ENCODE measurements around the gene NDUFB11. TPM values are rescaled to one million over a fixed set of nuclear protein-coding genes. Genes with fewer than 3 reads are reported as not detected.
A peak's percentile ranks its signal among the peaks of the same experiment; 100 is the strongest.

The NDUFB11 gene
- total and polyA plus RNA-seq, 9 of the 15 experiments (the other 6 are each of a cell fraction or from before 2014, with no cell fraction given), result 20.9 to 269 (median 86.8) TPM

DNA sequence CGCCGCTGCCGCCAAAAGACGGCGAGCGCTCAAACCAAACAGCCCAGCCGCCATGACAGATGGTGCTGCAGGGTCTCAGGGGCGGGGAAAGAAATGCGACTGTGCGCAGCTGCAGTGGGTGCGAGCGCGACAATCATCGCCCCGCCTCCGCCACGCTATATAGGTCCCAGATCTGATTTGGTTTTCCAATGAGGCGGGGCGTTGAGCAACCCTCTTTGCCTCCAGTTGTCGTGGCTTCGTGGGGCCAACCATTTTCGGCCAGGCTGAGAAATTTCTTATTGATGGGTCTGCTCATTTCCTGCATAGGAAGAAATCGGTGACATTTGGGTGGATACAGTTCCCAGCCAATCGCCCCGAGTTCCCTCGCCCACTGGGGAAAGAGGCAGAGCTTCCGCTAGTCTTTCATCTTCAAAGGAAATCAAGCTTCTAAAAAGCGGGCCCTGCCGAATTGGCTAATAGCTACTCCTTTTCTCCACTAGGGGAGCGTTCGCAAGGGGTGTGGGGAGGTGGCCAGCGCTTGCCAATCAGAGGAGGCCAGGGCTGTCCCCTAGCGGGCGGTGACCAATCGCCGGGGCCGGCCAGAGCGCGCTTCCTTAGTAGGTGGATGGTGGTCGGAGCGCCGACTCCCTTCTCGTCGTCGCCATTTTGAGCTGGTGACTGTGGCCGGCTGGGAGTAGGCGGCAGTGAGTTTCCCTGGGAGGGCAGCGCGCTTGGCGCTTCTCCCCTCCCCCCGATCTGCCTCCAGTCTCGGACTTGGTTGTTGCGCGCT lies at the start of gene NDUFB11, which contains the start of gene RBM10 (continued):
- TF ChIP-seq FIP1L1 (IDR thresholded peaks at IDR 0.05; ENCODE audit: low read depth, low read length, poor library complexity, severe bottlenecking), result no peak
- TF ChIP-seq PHTF2 (CRISPR knock-in tag; IDR thresholded peaks at IDR 0.05), result no peak
- TF ChIP-seq NCOA6 (IDR thresholded peaks at IDR 0.05), result no peak
- TF ChIP-seq ZMIZ1 (IDR thresholded peaks at IDR 0.05; ENCODE audit: low read depth in 2 of 2, low read length in 2 of 2), result 0 out of 4 replicates have a peak, but pooled peaks of 1 of the 2 experiments have one; percentile 36
- no peak for TF ChIP-seq E4F1 (CRISPR knock-in tag; IDR thresholded peaks at IDR 0.05; ENCODE audit: borderline replicate concordance)
- TF ChIP-seq ETS2 (tag; IDR thresholded peaks at IDR 0.05; ENCODE audit: borderline replicate concordance, poor library complexity, severe bottlenecking), result no peak
- TF ChIP-seq SAP30 (IDR thresholded peaks at IDR 0.05; ENCODE audit: borderline replicate concordance, insufficient read depth, low read depth, low read length, poor library complexity, severe bottlenecking), result no peak
- TF ChIP-seq ZBTB17 (CRISPR knock-in tag; IDR thresholded peaks at IDR 0.05), result no peak
- no peak for TF ChIP-seq EHMT2 (IDR thresholded peaks at IDR 0.05)
- TF ChIP-seq NBN (IDR thresholded peaks at IDR 0.05; ENCODE audit: low read depth), result peak; percentile 71; the same call in 1 of the 2 replicates
- no peak for TF ChIP-seq ELF4 (CRISPR knock-in tag; IDR thresholded peaks at IDR 0.05)
- TF ChIP-seq SLC30A9 (CRISPR knock-in tag; IDR thresholded peaks at IDR 0.05), result no peak
- no peak for TF ChIP-seq NCOA4 (IDR thresholded peaks at IDR 0.05; ENCODE audit: partially characterized antibody)
- TF ChIP-seq NFE2 (IDR thresholded peaks at IDR 0.05; ENCODE audit: low read depth), result no peak
- peak; percentile 85 for TF ChIP-seq CEBPG (CRISPR knock-in tag; IDR thresholded peaks at IDR 0.05)
- TF ChIP-seq CEBPG (tag; conservative IDR thresholded peaks at IDR 0.05 in 1 of 2, IDR thresholded peaks at IDR 0.05 in 1 of 2), result peak; percentile 83 to 93
- TF ChIP-seq ARNT (IDR thresholded peaks at IDR 0.05), result no peak
- no peak for TF ChIP-seq ZNF395 (CRISPR knock-in tag; IDR thresholded peaks at IDR 0.05)
- no peak for TF ChIP-seq ZNF134 (CRISPR knock-in tag; conservative IDR thresholded peaks at IDR 0.05)
